Activated naive CD4-positive, alpha-beta T cell treated with anti-CD3 and anti-CD28 coated beads, Interleukin-2, amount 10 ng/mL, durations not matched to agents 7 days and 5 days (primary cell): ENCODE results near the gene OVOL3.
"Not testable (repeated sequence)": the region's sequence is repeated elsewhere in the genome, so short reads cannot be mapped to it uniquely, and the experiment has no call there.

Experiments used
- CTCF ChIA-PET: fragments of 350-600 bp; sonication (Branson Sonifier 250); formaldehyde crosslinking; loops from one replicate; lab custom pipeline; 2021; ENCODE audit warnings: antibody characterized with exemption; lab: Charles Lee
- DNase-seq: peaks from one replicate; pipeline ENCODE4 v3.0.0-alpha.2; 2020
- H3K27ac Mint-ChIP-seq: one replicate; pipeline ENCODE4 v1.8.0; 2021; ENCODE audit warnings: mild to moderate bottlenecking, moderate library complexity, mixed read lengths
- H3K27me3 Mint-ChIP-seq: one replicate; pipeline ENCODE4 v1.8.0; 2021; ENCODE audit warnings: mild to moderate bottlenecking, mixed read lengths
- H3K36me3 Mint-ChIP-seq: one replicate; pipeline ENCODE4 v1.8.0; 2021; ENCODE audit warnings: mixed read lengths
- H3K4me1 Mint-ChIP-seq: one replicate; pipeline ENCODE4 v1.8.0; 2021; ENCODE audit warnings: mixed read lengths
- H3K4me3 Mint-ChIP-seq: one replicate; pipeline ENCODE4 v1.8.0; 2021; ENCODE audit warnings: mild to moderate bottlenecking, moderate library complexity, mixed read lengths
- H3K9me3 Mint-ChIP-seq: one replicate; pipeline ENCODE4 v1.8.0; 2021; ENCODE audit warnings: mixed read lengths

The OVOL3 gene

GRCh38 chr19:36110487-36111199 is at the start of gene OVOL3:
TSS of gene OVOL3 (plus strand) at chr19:36111143. CDS start at chr19:36111203, 60 bp downstream.
- CTCF ChIA-PET = no interaction called here
- peaks cover 20% of the 10 kb centered on the region for H3K4me1 Mint-ChIP-seq
- no peak within 1 kb of the TSS for H3K4me3 Mint-ChIP-seq
- peaks cover 9% of the 10 kb centered on the region for H3K27me3 Mint-ChIP-seq
- H3K9me3 Mint-ChIP-seq = no peaks in the 10 kb centered on the region
- H3K36me3 Mint-ChIP-seq = peaks cover 16% of the 10 kb centered on the region
- no peak for DNase-seq
- H3K27ac Mint-ChIP-seq = peak within 1 kb of the TSS; percentile 49

DNA sequence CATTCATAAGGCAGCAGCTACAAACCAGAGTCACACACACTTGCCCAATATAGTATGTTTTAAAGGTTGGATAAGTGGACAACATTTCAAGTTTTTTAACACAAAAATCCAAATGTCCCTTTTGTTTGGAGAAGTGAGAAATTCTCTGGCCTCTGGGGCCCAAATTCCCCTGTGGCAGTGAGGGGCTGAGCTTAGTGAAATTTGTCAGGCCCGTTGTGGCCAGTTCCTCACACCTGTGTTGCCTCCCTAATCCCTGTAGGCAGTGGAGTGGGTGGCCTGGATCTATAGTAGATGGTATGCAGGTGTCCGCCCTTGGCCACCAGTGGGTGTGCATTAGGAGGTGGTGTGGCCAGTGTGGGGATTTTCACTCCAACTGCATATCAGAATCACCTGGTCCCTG is 49.6 kb upstream of the OVOL3 start:
- H3K27ac Mint-ChIP-seq = no peak overlapping the region

GRCh38 chr19:36064826-36065225 is 46.1 kb upstream of the OVOL3 start:
- H3K4me3 Mint-ChIP-seq = no peak overlapping the region
- no peaks in the 10 kb centered on the region for H3K27me3 Mint-ChIP-seq
- CTCF ChIA-PET = no interaction called here
- no peak overlapping the region for H3K27ac Mint-ChIP-seq
- no peaks in the 10 kb centered on the region for H3K4me1 Mint-ChIP-seq
- peaks cover 56% of the 10 kb centered on the region for H3K36me3 Mint-ChIP-seq
- no peaks in the 10 kb centered on the region for H3K9me3 Mint-ChIP-seq
- no peak for DNase-seq

More for the DNA sequence above, 49.6 kb upstream of the OVOL3 start:
- peaks cover 52% of the 10 kb centered on the region for H3K36me3 Mint-ChIP-seq
- peaks cover 17% of the 10 kb centered on the region for H3K4me1 Mint-ChIP-seq
- CTCF ChIA-PET = interaction anchor here (1.0 to 1.1 kb wide), 2 partner anchors 11 to 113 kb away, joined by 3 to 4 read pairs; no protein-coding TSS in a partner anchor
- H3K27me3 Mint-ChIP-seq = no peaks in the 10 kb centered on the region
- no peak for DNase-seq
- H3K9me3 Mint-ChIP-seq = no peaks in the 10 kb centered on the region
- no peak overlapping the region for H3K4me3 Mint-ChIP-seq

GRCh38 chr19:36067681-36068080 is 43.3 kb upstream of the OVOL3 start:
- Mint-ChIP-seq H3K27ac (no peak overlapping the region), H3K9me3 (no peaks in the 10 kb centered on the region), H3K27me3 (no peaks in the 10 kb centered on the region), H3K4me1 (no peaks in the 10 kb centered on the region), H3K36me3 (peaks cover 60% of the 10 kb centered on the region), H3K4me3 (no peak overlapping the region)
- CTCF ChIA-PET = no interaction called here
- DNase-seq = no peak

DNA sequence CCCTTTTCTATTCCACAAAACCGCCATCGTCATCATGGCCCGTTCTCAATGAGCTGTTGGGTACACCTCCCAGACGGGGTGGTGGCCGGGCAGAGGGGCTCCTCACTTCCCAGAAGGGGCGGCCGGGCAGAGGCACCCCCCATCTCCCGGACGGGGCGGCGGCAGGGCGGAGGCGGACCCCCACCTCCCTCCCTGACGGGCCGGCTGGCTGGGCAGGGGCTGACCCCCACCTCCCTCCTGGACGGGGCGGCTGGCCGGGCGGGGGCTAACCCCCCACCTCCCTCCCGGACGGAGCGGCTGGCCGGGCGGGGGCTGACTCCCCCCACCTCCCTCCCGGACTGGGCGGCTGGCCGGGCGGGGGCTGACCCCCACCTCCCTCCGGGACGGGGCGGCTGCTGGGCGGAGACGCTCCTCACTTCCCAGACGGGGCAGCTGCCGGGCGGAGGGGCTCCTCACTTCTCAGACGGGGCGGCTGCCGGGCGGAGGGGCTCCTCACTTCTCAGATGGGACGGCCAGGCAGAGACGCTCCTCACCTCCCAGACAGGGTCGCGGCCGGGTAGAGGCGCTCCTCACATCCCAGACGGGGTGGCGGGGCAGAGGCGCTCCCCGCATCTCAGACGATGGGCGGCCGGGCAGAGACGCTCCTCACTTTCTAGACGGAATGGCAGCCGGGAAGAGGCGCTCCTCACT is 42.0 kb upstream of the OVOL3 start:
- H3K27ac Mint-ChIP-seq, H3K4me3 Mint-ChIP-seq, H3K9me3 Mint-ChIP-seq, DNase-seq, H3K4me1 Mint-ChIP-seq, CTCF ChIA-PET, H3K27me3 Mint-ChIP-seq: not testable (repeated sequence)
- peaks cover 63% of the 10 kb centered on the region for H3K36me3 Mint-ChIP-seq

DNA sequence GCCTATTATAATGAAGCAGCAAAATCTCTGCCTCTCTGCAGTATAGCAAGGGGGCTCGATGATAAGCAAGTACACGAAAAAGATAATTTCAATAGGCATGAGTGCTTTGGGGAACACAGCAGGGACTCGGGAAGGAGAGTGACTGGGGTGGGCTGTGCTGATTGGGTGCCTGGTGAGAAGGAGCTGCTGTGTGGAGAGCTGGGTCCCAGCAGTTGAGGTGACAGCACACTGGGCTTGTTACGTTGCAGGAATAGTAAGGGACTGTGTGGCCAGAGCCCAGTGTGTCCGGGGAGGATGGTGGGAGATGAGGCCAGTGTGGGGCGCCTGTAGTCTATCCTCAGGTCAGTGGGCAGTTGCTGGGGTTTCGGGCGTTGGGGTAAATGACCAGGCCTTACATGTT is 38.9 kb upstream of the OVOL3 start:
- H3K9me3 Mint-ChIP-seq = no peaks in the 10 kb centered on the region
- CTCF ChIA-PET = interaction anchor here (1.4 kb wide), 1 partner anchor 11 kb away, joined by 4 read pairs; no protein-coding TSS in a partner anchor
- no peaks in the 10 kb centered on the region for H3K27me3 Mint-ChIP-seq

DNA sequence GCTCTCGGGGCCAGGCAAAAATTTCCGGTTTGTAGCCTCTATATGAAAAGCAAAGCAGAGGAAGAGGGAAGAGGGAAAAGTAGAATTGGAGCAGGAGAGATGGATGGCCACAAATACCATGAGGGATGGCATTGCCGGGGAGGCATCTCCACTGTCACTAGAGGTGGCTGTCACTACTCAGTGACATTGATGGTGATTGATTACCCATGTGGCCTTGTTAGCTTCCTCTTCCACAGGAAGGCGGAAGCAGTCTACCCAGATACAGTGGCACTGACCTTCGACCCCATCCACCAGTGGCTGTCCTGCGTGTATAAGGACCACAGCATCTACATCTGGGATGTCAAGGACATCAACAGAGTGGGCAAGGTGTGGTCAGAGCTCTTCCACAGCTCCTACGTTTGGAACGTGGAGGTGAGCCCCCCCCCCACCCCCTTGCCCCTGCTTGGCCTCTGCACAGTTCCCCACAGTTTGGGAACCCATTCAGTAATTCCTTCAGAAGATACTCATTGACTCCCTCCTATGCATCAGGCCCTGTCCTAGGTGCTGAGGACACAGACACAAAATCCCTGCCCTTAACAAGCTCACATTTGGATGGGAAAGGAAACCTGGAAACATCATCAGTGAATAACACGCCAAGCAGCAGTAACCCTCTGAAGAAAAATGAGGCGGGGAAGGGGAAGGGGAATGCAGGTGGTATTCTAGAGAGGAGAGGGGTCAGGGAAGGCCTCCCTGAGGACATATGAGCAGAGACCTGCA is 37.6 kb upstream of the OVOL3 start:
- CTCF ChIA-PET = interaction anchor here (1.4 kb wide), 1 partner anchor 13 kb away, joined by 4 read pairs; no protein-coding TSS in a partner anchor
- Mint-ChIP-seq H3K27ac (no peak overlapping the region), H3K36me3 (peaks cover 50% of the 10 kb centered on the region)

More for the DNA sequence above, 38.9 kb upstream of the OVOL3 start:
- no peak overlapping the region for H3K4me3 Mint-ChIP-seq
- H3K27ac Mint-ChIP-seq = no peak overlapping the region
- peaks cover 54% of the 10 kb centered on the region for H3K36me3 Mint-ChIP-seq
- DNase-seq = no peak
- H3K4me1 Mint-ChIP-seq = no peaks in the 10 kb centered on the region

DNA sequence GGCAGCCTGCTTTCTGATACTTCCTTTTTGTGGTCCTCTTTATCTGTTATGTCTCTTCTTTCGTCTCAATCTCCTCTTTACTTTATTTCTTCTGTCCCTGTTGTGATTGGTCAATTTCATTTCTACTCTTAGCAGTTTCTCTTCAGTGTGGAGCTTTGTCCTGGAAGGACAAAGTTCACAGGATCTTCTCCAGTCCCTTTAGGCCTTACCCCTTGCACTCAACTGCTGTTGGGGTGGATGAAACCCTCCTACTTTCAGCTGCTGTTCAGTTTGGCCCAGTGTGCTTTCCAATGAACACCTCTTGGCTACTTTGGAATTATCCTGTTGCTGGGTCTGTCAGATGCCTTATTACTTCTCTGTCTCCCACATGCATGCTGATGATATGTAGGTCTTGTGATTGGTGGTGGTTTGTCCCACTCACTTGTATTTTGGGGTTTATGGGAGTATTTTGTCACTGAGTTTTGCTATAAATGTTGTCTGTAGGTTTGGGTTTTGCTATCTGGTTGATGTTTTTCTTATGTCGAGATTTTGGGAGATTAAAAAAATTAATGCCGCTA is 31.5 kb upstream of the OVOL3 start:
- Mint-ChIP-seq H3K9me3 (no peaks in the 10 kb centered on the region), H3K4me1 (no peaks in the 10 kb centered on the region), H3K4me3 (no peak overlapping the region), H3K27ac (no peak overlapping the region), H3K27me3 (no peaks in the 10 kb centered on the region), H3K36me3 (peaks cover 48% of the 10 kb centered on the region)
- CTCF ChIA-PET = interaction anchor here (0.6 kb wide), 1 partner anchor 24 kb away, joined by 3 read pairs; no protein-coding TSS in a partner anchor
- no peak for DNase-seq

More for the DNA sequence above, 37.6 kb upstream of the OVOL3 start:
- Mint-ChIP-seq H3K4me1 (no peaks in the 10 kb centered on the region), H3K4me3 (no peak overlapping the region), H3K9me3 (no peaks in the 10 kb centered on the region), H3K27me3 (no peaks in the 10 kb centered on the region)
- no peak for DNase-seq

DNA sequence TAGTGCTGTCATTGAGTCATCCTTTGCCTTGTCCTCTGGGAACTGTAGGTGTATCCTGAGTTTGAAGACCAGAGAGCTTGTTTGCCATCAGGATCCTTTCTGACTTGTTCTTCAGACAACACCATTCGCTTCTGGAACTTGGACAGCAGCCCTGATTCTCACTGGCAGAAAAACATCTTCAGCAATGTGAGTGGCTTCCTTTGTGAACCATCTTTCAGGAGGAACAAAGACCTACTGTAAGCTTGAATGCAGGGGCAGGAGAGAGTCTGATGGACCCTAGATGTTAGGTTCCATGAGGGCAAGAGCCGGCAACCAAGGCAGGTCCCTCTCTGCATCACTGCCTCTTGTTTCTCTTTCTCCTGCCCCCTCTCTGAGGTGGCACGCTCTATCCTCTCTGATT is 29.6 kb upstream of the OVOL3 start:
- no peak overlapping the region for H3K4me3 Mint-ChIP-seq
- H3K27ac Mint-ChIP-seq = no peak overlapping the region
- H3K4me1 Mint-ChIP-seq = no peaks in the 10 kb centered on the region
- H3K9me3 Mint-ChIP-seq = no peaks in the 10 kb centered on the region
- CTCF ChIA-PET = no interaction called here
- no peaks in the 10 kb centered on the region for H3K27me3 Mint-ChIP-seq
- no peak for DNase-seq
- peaks cover 53% of the 10 kb centered on the region for H3K36me3 Mint-ChIP-seq

- no peaks in the 10 kb centered on the region for H3K4me1 Mint-ChIP-seq
- H3K4me3 Mint-ChIP-seq = no peak overlapping the region
- DNase-seq = no peak
- CTCF ChIA-PET = no interaction called here
- no peaks in the 10 kb centered on the region for H3K27me3 Mint-ChIP-seq
- H3K9me3 Mint-ChIP-seq = no peaks in the 10 kb centered on the region
- peaks cover 51% of the 10 kb centered on the region for H3K36me3 Mint-ChIP-seq
- no peak overlapping the region for H3K27ac Mint-ChIP-seq
Measured at GRCh38 chr19:36081894-36082293, 29.0 kb upstream of the OVOL3 start.

GRCh38 chr19:36082916-36083315 is 28.0 kb upstream of the OVOL3 start:
- Mint-ChIP-seq H3K4me3 (no peak overlapping the region), H3K36me3 (peaks cover 47% of the 10 kb centered on the region), H3K4me1 (no peaks in the 10 kb centered on the region), H3K9me3 (no peaks in the 10 kb centered on the region), H3K27me3 (no peaks in the 10 kb centered on the region), H3K27ac (no peak overlapping the region)
- CTCF ChIA-PET = interaction anchor here (0.9 kb wide), 1 partner anchor 17 kb away, joined by 3 read pairs; no protein-coding TSS in a partner anchor
- no peak for DNase-seq

- Mint-ChIP-seq H3K9me3 (no peaks in the 10 kb centered on the region), H3K4me1 (no peaks in the 10 kb centered on the region), H3K36me3 (peaks cover 48% of the 10 kb centered on the region), H3K27ac (no peak overlapping the region), H3K27me3 (no peaks in the 10 kb centered on the region), H3K4me3 (no peak overlapping the region)
- CTCF ChIA-PET = no interaction called here
- no peak for DNase-seq
Measured at GRCh38 chr19:36084231-36085009, 26.5 kb upstream of the OVOL3 start.

GRCh38 chr19:36086326-36086725 is 24.6 kb upstream of the OVOL3 start:
- DNase-seq = no peak
- H3K9me3 Mint-ChIP-seq = no peaks in the 10 kb centered on the region
- no peaks in the 10 kb centered on the region for H3K4me1 Mint-ChIP-seq
- H3K36me3 Mint-ChIP-seq = peaks cover 52% of the 10 kb centered on the region
- CTCF ChIA-PET = no interaction called here
- no peak overlapping the region for H3K27ac Mint-ChIP-seq
- H3K4me3 Mint-ChIP-seq = no peak overlapping the region
- no peaks in the 10 kb centered on the region for H3K27me3 Mint-ChIP-seq
